HepG2 (cell line): ENCODE data around the gene TCERG1L. TPM values are rescaled to one million over a fixed set of nuclear protein-coding genes. Genes with fewer than 3 reads are reported as not detected.

Experiments
- ATAC-seq: fragments of 200-7000 bp; cut with Tn5 transposase; 3 replicates; pipeline ENCODE4 v1.9.1; 2020; ENCODE audit warnings: mild to moderate bottlenecking, moderate library complexity
- BruUV-seq: library from RNA; stranded (reverse); fragments of 400-500 nt; replicated peaks from 2 replicates; lab custom pipeline; 2021; lab: Mats Ljungman, UMichigan
- CTCF ChIA-PET: fragments of 300-600 bp; formaldehyde crosslinking; extraction: SDS; loops from one replicate; lab custom pipeline; 2021; ENCODE audit warnings: low total read pairs, inconsistent platforms, low intra/inter-chr PET ratio; lab: Yijun Ruan, JAX
- POLR2A ChIA-PET: fragments of 350-600 bp; sonication (Branson Sonifier 250); formaldehyde crosslinking; loops from one replicate; lab custom pipeline; 2020; ENCODE audit warnings: antibody characterized with exemption, inconsistent platforms; lab: Yijun Ruan, JAX
- DNase-seq: peaks from one replicate; pipeline ENCODE4 v3.0.0-alpha.2; 2015; ENCODE audit warnings: low spot score
- FAIRE-seq: peaks from 3 replicates; lab custom pipeline; 2011; peaks lifted over from hg19 to GRCh38; lab: Jason Lieb, UNC
- H2AFZ ChIP-seq: one replicate; pipeline ENCODE4 v1.6.1; 2011; ENCODE audit warnings: low read length, inconsistent platforms
- H3K27ac ChIP-seq: fragments of 300-600 bp; 3 replicates; pipeline ENCODE4 v1.8.0; 2011; ENCODE audit warnings: mixed run types, mild to moderate bottlenecking, mixed read lengths, low read length, inconsistent platforms; ENCODE audit not compliant: insufficient read depth; ENCODE audit errors: extremely low read length
- H3K27me3 ChIP-seq, 2 experiments: fragments of 200-600 bp in 1 of 2; 2 replicates in 1 of 2; 3 replicates in 1 of 2; pipeline versions ENCODE4 v1.6.0 to v1.8.0; 2011; ENCODE audit warnings: low read length in 2 of 2, mild to moderate bottlenecking in 2 of 2, moderate library complexity in 2 of 2, inconsistent platforms in 1 of 2; ENCODE audit not compliant: insufficient read depth in 2 of 2, control insufficient read depth in 1 of 2
- H3K36me3 ChIP-seq, 2 experiments: fragments of 200-600 bp in 1 of 2; replicated peaks in 1 of 2; 2 replicates in 1 of 2; 3 replicates in 1 of 2; pipeline versions ENCODE4 v1.5.1 to v1.8.0; 2011; ENCODE audit warnings: low read length in 2 of 2, inconsistent platforms in 1 of 2; ENCODE audit not compliant: insufficient read depth in 2 of 2, control insufficient read depth in 1 of 2
- H3K4me1 ChIP-seq: 2 replicates; pipeline ENCODE4 v1.5.1; 2012; ENCODE audit warnings: low read length, inconsistent platforms; ENCODE audit not compliant: insufficient read depth
- H3K4me2 ChIP-seq: 2 replicates; pipeline ENCODE4 v1.6.0; 2011; ENCODE audit warnings: low read depth, low read length, inconsistent platforms
- H3K4me3 ChIP-seq, 3 experiments: fragments of 200-600 bp in 1 of 3; sonication (generic), shearing (Covaris generic) in 1 of 3; replicated peaks in 1 of 3; 2 replicates each; pipeline ENCODE4 v1.5.1; 2011 to 2016; ENCODE audit warnings: low read length in 3 of 3, inconsistent platforms in 2 of 3, low read depth in 2 of 3, mild to moderate bottlenecking in 2 of 3, control low read depth in 1 of 3, mixed read lengths in 1 of 3; ENCODE audit not compliant: insufficient read depth in 1 of 3
- H3K79me2 ChIP-seq: one replicate; pipeline ENCODE4 v1.6.1; 2011; ENCODE audit warnings: low read length, inconsistent platforms; ENCODE audit not compliant: insufficient read depth
- H3K9ac ChIP-seq: 2 replicates; pipeline ENCODE4 v1.6.0; 2011; ENCODE audit warnings: mild to moderate bottlenecking, low read depth, low read length, inconsistent platforms; ENCODE audit not compliant: insufficient read depth
- H3K9me3 ChIP-seq: 2 replicates; pipeline ENCODE4 v1.5.1; 2012; ENCODE audit warnings: mild to moderate bottlenecking, low read length
- H4K20me1 ChIP-seq: 2 replicates; pipeline ENCODE4 v1.6.0; 2011; ENCODE audit warnings: inconsistent platforms, mild to moderate bottlenecking, low read length, moderate library complexity; ENCODE audit not compliant: insufficient read depth
- CEBPB ChIP-seq: IDR thresholded peaks from 2 replicates; pipeline ENCODE4 v1.6.1; 2011; ENCODE audit warnings: low read depth, low read length, improper control_type of control experiment, borderline replicate concordance
- DMAP1 ChIP-seq: IDR thresholded peaks from 2 replicates; pipeline ENCODE4 v1.6.1; 2016
- HIVEP1 ChIP-seq: sonication (generic); formaldehyde crosslinking; IDR thresholded peaks from 2 replicates; pipeline ENCODE4 v1.4.0; 2020; ENCODE audit warnings: mild to moderate bottlenecking, missing genetic modification reagents
- KLF16 ChIP-seq, 2 experiments: sonication (generic) in 1 of 2; formaldehyde crosslinking in 1 of 2; IDR thresholded peaks; 2 replicates each; pipeline versions ENCODE4 v1.6.1 to v1.8.0; 2016 to 2023; ENCODE audit warnings: missing genetic modification reagents in 2 of 2, missing compliant biosample characterization in 1 of 2
- MAZ ChIP-seq, 2 experiments: sonication (generic) in 1 of 2; formaldehyde crosslinking in 1 of 2; IDR thresholded peaks; 2 replicates each; pipeline versions ENCODE4 v1.5.0 to v1.6.1; 2012 to 2020; ENCODE audit warnings: low read depth in 2 of 2, mild to moderate bottlenecking in 2 of 2, borderline replicate concordance in 1 of 2, improper control_type of control experiment in 1 of 2, low read length in 1 of 2, missing genetic modification reagents in 1 of 2, moderate library complexity in 1 of 2
- MTA1 ChIP-seq: sonication (generic); formaldehyde crosslinking; IDR thresholded peaks from 2 replicates; pipeline ENCODE4 v1.4.0; 2020; ENCODE audit warnings: missing genetic modification reagents, mild to moderate bottlenecking, borderline replicate concordance
- RBAK ChIP-seq: sonication (generic); formaldehyde crosslinking; IDR thresholded peaks from 2 replicates; pipeline ENCODE4 v1.5.1; 2020; ENCODE audit warnings: mild to moderate bottlenecking, missing genetic modification reagents
- ZBTB42 ChIP-seq: sonication (generic); formaldehyde crosslinking; IDR thresholded peaks from 2 replicates; pipeline ENCODE4 v1.5.0; 2020; ENCODE audit warnings: mild to moderate bottlenecking, missing genetic modification reagents
- ZFP36 ChIP-seq: fragments of 150-350 bp; IDR thresholded peaks from 2 replicates; pipeline ENCODE4 v1.6.1; 2018; ENCODE audit warnings: borderline replicate concordance, low read length, low read depth; ENCODE audit not compliant: partially characterized antibody
- ZFP36L1 ChIP-seq: sonication (generic); formaldehyde crosslinking; IDR thresholded peaks from 2 replicates; pipeline ENCODE4 v1.8.0; 2022; ENCODE audit warnings: mild to moderate bottlenecking, missing genetic modification reagents, moderate library complexity
- ZNF160 ChIP-seq: sonication (generic); formaldehyde crosslinking; IDR thresholded peaks from 2 replicates; pipeline ENCODE4 v1.8.0; 2022; ENCODE audit warnings: mild to moderate bottlenecking, inconsistent platforms, missing genetic modification reagents
- ZNF20 ChIP-seq: sonication (generic); formaldehyde crosslinking; IDR thresholded peaks from 2 replicates; pipeline ENCODE4 v1.4.0; 2020; ENCODE audit warnings: mild to moderate bottlenecking, moderate library complexity, missing genetic modification reagents
- ZNF256 ChIP-seq: sonication (generic); formaldehyde crosslinking; conservative IDR thresholded peaks from 2 replicates; pipeline ENCODE4 v1.4.0; 2020; ENCODE audit warnings: missing genetic modification reagents
- ZNF331 ChIP-seq: sonication (generic); formaldehyde crosslinking; IDR thresholded peaks from 2 replicates; pipeline ENCODE4 v1.4.0; 2020; ENCODE audit warnings: missing genetic modification reagents
- ZNF367 ChIP-seq: sonication (generic); formaldehyde crosslinking; IDR thresholded peaks from 2 replicates; pipeline ENCODE4 v1.4.0; 2020; ENCODE audit warnings: missing genetic modification reagents, borderline replicate concordance
- ZNF383 ChIP-seq: sonication (generic); formaldehyde crosslinking; IDR thresholded peaks from 2 replicates; pipeline ENCODE4 v1.4.0; 2020; ENCODE audit warnings: missing genetic modification reagents, mild to moderate bottlenecking, borderline replicate concordance
- ZNF564 ChIP-seq: sonication (generic); formaldehyde crosslinking; IDR thresholded peaks from 2 replicates; pipeline ENCODE4 v1.8.1; 2023; ENCODE audit warnings: mild to moderate bottlenecking, missing genetic modification reagents
- ZNF572 ChIP-seq: sonication (generic); formaldehyde crosslinking; IDR thresholded peaks from 2 replicates; pipeline ENCODE4 v1.5.1; 2020; ENCODE audit warnings: mild to moderate bottlenecking, missing genetic modification reagents
- WGBS: methylation state at CpG from one replicate; pipeline ENCODE4 v1.1.6; 2017; ENCODE audit warnings: low lambda C conversion rate; 5-methylcytosine and 5-hydroxymethylcytosine counted together
- in situ Hi-C: cut with HindIII; loops from 2 replicates; pipeline ENCODE4 v1.10.0; 2017; ENCODE audit warnings: low pct_unique_long_range_greater_than_20kb; ENCODE audit not compliant: extremely low pct_ligation_motif_present
- intact Hi-C: fragments of 100-400 bp; cut with micrococcal nuclease; formaldehyde crosslinking; loops from one replicate; pipeline ENCODE4 v1.10.0; 2022; ENCODE audit not compliant: unreplicated experiment
- polyA plus RNA-seq, 8 experiments: library from polyadenylated mRNA; depleted of rRNA in 3 of 8; stranded (reverse) in 7 of 8; unstranded in 1 of 8; fragments of >200 nt; fragmentation: Illumina TruSeq in 4 of 8; extraction: Trizol in 4 of 8; gene quantifications; 2 replicates each; pipeline versions ENCODE4 v1.2.1 to v1.2.3, GENCODE V29; 2011 to 2016; ENCODE audit warnings: low read depth in 4 of 8, missing spikeins in 1 of 8, mixed read lengths in 1 of 8; ENCODE audit not compliant: insufficient read depth in 1 of 8
- total RNA-seq, 5 experiments: library from RNA; depleted of rRNA; stranded (reverse); fragments of >200 nt; fragmentation: Illumina TruSeq; extraction: Trizol; gene quantifications; 2 replicates each; pipeline ENCODE4 v1.2.3, GENCODE V29; 2016; ENCODE audit warnings: low read depth in 1 of 5
- TF ChIP-seq, protein P1 (sequence below): sonication (generic); formaldehyde crosslinking; conservative IDR thresholded peaks from 2 replicates; pipeline ENCODE4 v1.5.0; 2020; ENCODE audit warnings: missing genetic modification reagents
- TF ChIP-seq, protein P2 (sequence below): IDR thresholded peaks from 2 replicates; pipeline ENCODE4 v1.6.1; 2016; ENCODE audit warnings: missing biosample characterization, missing genetic modification reagents, low read depth

Gene TCERG1L
- total and polyA plus RNA-seq, 2 of the 13 experiments (the other 11 are each of a cell fraction or from before 2014, with no cell fraction given) = not detected

DNA sequence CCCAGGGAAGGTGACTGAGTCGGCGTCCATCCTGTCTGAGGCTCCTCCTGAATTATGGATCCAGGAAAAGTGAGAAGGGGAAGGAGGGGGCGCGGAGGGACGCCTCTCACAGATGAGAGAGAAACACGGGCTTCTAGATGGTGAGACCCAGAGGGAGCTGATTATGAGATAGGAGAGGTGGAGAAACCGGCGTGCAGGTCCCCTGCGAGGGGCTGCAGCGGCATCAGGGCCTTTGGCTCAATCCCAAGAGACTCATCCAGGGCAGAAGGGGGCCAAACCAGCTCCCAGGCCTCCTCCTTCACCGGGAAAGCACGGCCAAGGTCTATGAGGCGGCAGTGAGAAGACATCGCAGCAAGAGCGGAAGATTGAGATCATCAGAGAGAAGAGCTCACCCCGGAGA lies 70.8 kb downstream of the TCERG1L start:
- FAIRE-seq = no peak
- TF ChIP-seq MAZ (IDR thresholded peaks at IDR 0.05; ENCODE audit: borderline replicate concordance, low read depth, low read length) (no peak), MAZ (CRISPR knock-in tag; IDR thresholded peaks at IDR 0.05; ENCODE audit: low read depth) (no peak), ZBTB42 (CRISPR knock-in tag) (no peak), ZNF367 (CRISPR knock-in tag) (no peak), ZNF256 (CRISPR knock-in tag) (no peak), ZNF564 (no peak), KLF16 (CRISPR knock-in tag; IDR thresholded peaks at IDR 0.05) (no peak), ZNF160 (CRISPR knock-in tag) (no peak), RBAK (CRISPR knock-in tag) (no peak), ZNF20 (CRISPR knock-in tag) (no peak), DMAP1 (CRISPR knock-in tag) (no peak), ZNF331 (no peak), CEBPB (no peak), ZFP36 (no peak), ZNF383 (CRISPR knock-in tag) (no peak), MTA1 (CRISPR knock-in tag) (no peak), HIVEP1 (CRISPR knock-in tag) (no peak), ZFP36L1 (CRISPR knock-in tag) (no peak), ZNF572 (CRISPR knock-in tag) (no peak)
- TF ChIP-seq, protein P1, sequence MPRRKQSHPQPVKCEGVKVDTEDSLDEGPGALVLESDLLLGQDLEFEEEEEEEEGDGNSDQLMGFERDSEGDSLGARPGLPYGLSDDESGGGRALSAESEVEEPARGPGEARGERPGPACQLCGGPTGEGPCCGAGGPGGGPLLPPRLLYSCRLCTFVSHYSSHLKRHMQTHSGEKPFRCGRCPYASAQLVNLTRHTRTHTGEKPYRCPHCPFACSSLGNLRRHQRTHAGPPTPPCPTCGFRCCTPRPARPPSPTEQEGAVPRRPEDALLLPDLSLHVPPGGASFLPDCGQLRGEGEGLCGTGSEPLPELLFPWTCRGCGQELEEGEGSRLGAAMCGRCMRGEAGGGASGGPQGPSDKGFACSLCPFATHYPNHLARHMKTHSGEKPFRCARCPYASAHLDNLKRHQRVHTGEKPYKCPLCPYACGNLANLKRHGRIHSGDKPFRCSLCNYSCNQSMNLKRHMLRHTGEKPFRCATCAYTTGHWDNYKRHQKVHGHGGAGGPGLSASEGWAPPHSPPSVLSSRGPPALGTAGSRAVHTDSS (CRISPR knock-in tag) = no peak
- TF ChIP-seq, protein P2, sequence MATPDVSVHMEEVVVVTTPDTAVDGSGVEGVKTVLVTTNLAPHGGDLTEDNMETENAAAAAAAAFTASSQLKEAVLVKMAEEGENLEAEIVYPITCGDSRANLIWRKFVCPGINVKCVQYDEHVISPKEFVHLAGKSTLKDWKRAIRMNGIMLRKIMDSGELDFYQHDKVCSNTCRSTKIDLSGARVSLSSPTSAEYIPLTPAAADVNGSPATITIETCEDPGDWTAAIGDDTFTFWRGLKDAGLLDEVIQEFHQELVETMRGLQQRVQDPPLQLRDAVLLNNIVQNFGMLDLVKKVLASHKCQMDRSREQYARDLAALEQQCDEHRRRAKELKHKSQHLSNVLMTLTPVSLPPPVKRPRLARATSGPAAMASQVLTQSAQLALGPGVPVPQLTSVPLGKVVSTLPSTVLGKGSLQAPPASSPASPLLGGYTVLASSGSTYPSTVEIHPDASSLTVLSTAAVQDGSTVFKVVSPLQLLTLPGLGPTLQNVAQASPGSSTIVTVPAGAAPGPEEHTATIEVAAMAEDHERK (CRISPR knock-in tag) = no peak
- no peak for ATAC-seq
- no peak overlapping the region for H2AFZ ChIP-seq
- no TSS peak for BruUV-seq
- no peak overlapping the region for H3K27ac ChIP-seq
- H3K4me1 ChIP-seq = no peaks in the 10 kb centered on the region
- no peaks in the 10 kb centered on the region for H3K36me3 ChIP-seq
- H3K9me3 ChIP-seq = no peaks in the 10 kb centered on the region
- DNase-seq = no peak
- no peaks in the 10 kb centered on the region for H3K79me2 ChIP-seq
- POLR2A ChIA-PET = no interaction called here
- CTCF ChIA-PET = no interaction called here
- no peak overlapping the region for H3K4me2 ChIP-seq
- intact Hi-C loops = no loop called here
- H3K4me3 ChIP-seq = no peak overlapping the region
- H4K20me1 ChIP-seq = no peaks in the 10 kb centered on the region
- in situ Hi-C loops = loop anchor here (10.0 kb wide), 1 partner anchor 634 kb away; no protein-coding TSS in a partner anchor
- no peak overlapping the region for H3K9ac ChIP-seq
- peaks cover 1 to 34% of the 10 kb centered on the region in 2 experiments; a peak in 3 of 5 replicates for H3K27me3 ChIP-seq
- WGBS = 15% methylated on average over 16 of the region's 16 CpGs
